ENCODE results near the gene CATSPERE.

CATSPERE gene

GRCh38 chr1:244598611-244599010 lies 137.5 kb downstream of the CATSPERE start:
- TF ChIP-seq CTBP1 (IDR thresholded peaks at IDR 0.05; ENCODE audit: borderline replicate concordance) = no peak
- TF ChIP-seq SUZ12 (IDR thresholded peaks at IDR 0.05) = no peak
- no peak for TF ChIP-seq L3MBTL2 (conservative IDR thresholded peaks at IDR 0.05)
- no peak for TF ChIP-seq TARDBP (IDR thresholded peaks at IDR 0.05)
- no peak for TF ChIP-seq BHLHE40 (IDR thresholded peaks at IDR 0.05; ENCODE audit: borderline replicate concordance)
- TF ChIP-seq SP1 (IDR thresholded peaks at IDR 0.05) = no peak
- no peak for TF ChIP-seq ZNF384 (IDR thresholded peaks at IDR 0.05)
- TF ChIP-seq PKNOX1 (IDR thresholded peaks at IDR 0.05) = no peak
- no peak for TF ChIP-seq FOXA1 (IDR thresholded peaks at IDR 0.05)
- TF ChIP-seq HDGF (IDR thresholded peaks at IDR 0.05; ENCODE audit: borderline replicate concordance) = no peak
- TF ChIP-seq FOXK2 (IDR thresholded peaks at IDR 0.05) = no peak
- no peak for TF ChIP-seq FOXM1 (IDR thresholded peaks at IDR 0.05; ENCODE audit: borderline replicate concordance)
- TF ChIP-seq ARNT (IDR thresholded peaks at IDR 0.05) = no peak
- POLR2A ChIA-PET = no interaction called here
- CTCF ChIA-PET = no interaction called here
- DNase-seq (ENCODE audit: extremely low spot score) = no peak

- CTCF ChIA-PET = interaction anchor here (0.7 to 1.3 kb wide), 4 partner anchors 178 to 235 kb away, joined by 4 to 6 read pairs (median 4); no protein-coding TSS in a partner anchor
- no peak for DNase-seq (ENCODE audit: extremely low spot score)
These were observed 138.9 kb downstream of the CATSPERE start for GRCh38 chr1:244599937-244600350.

GRCh38 chr1:244601336-244601735 lies 140.3 kb downstream of the CATSPERE start:
- POLR2A ChIA-PET = no interaction called here
- DNase-seq (ENCODE audit: extremely low spot score) = no peak
- TF ChIP-seq FOXK2 (IDR thresholded peaks at IDR 0.05) = no peak
- no peak for TF ChIP-seq FOXA1 (IDR thresholded peaks at IDR 0.05)
- no peak for TF ChIP-seq NFRKB (IDR thresholded peaks at IDR 0.05)
- peak; percentile 77 for TF ChIP-seq PKNOX1 (IDR thresholded peaks at IDR 0.05)
- TF ChIP-seq ARNT (IDR thresholded peaks at IDR 0.05) = no peak
- no peak for TF ChIP-seq TARDBP (IDR thresholded peaks at IDR 0.05)
- TF ChIP-seq CTBP1 (IDR thresholded peaks at IDR 0.05; ENCODE audit: borderline replicate concordance) = no peak
- no peak for TF ChIP-seq SP1 (IDR thresholded peaks at IDR 0.05)
- CTCF ChIA-PET = no interaction called here

More at GRCh38 chr1:244599937-244600350, 138.9 kb downstream of the CATSPERE start:
- TF ChIP-seq ZNF384 (IDR thresholded peaks at IDR 0.05) (no peak), PKNOX1 (IDR thresholded peaks at IDR 0.05) (no peak), CTBP1 (IDR thresholded peaks at IDR 0.05; ENCODE audit: borderline replicate concordance) (no peak), ARNT (IDR thresholded peaks at IDR 0.05) (no peak), SP1 (IDR thresholded peaks at IDR 0.05) (no peak), FOXK2 (IDR thresholded peaks at IDR 0.05) (no peak), ELF4 (IDR thresholded peaks at IDR 0.05) (no peak), LEF1 (IDR thresholded peaks at IDR 0.05; ENCODE audit: borderline replicate concordance) (no peak), FOXA1 (IDR thresholded peaks at IDR 0.05) (no peak), SUZ12 (IDR thresholded peaks at IDR 0.05) (no peak)
- POLR2A ChIA-PET = interaction anchor here (0.9 to 1.0 kb wide), 3 partner anchors 60 to 140 kb away, joined by 3 to 4 read pairs (median 3); no protein-coding TSS in a partner anchor

- peak; percentile 38 for DNase-seq (ENCODE audit: extremely low spot score)
- TF ChIP-seq FOXM1 (IDR thresholded peaks at IDR 0.05; ENCODE audit: borderline replicate concordance) (no peak), ZNF384 (IDR thresholded peaks at IDR 0.05) (peak; percentile 96)
- ChIA-PET POLR2A (interaction anchor here (1.3 to 3.0 kb wide), 2 partner anchors 49 to 231 kb away, joined by 5 to 14 read pairs; partner anchors contain the start of genes COX20 and DESI2), CTCF (interaction anchor here (0.6 to 2.8 kb wide), 17 partner anchors 9 to 439 kb away, joined by 3 to 32 read pairs (median 3); no protein-coding TSS in a partner anchor)
These were observed 142.4 kb downstream of the CATSPERE start for GRCh38 chr1:244603498-244603897.

GRCh38 chr1:244605835-244606370 lies 144.8 kb downstream of the CATSPERE start:
- ChIA-PET CTCF (interaction anchor here (2.1 to 2.8 kb wide), 3 partner anchors 191 to 436 kb away, joined by 10 to 32 read pairs (median 11); no protein-coding TSS in a partner anchor), POLR2A (interaction anchor here (3.0 kb wide), 1 partner anchor 47 kb away, joined by 14 read pairs; the partner anchor contains the start of gene DESI2)
- TF ChIP-seq ELF4 (IDR thresholded peaks at IDR 0.05) (no peak), PKNOX1 (IDR thresholded peaks at IDR 0.05) (no peak), BHLHE40 (IDR thresholded peaks at IDR 0.05; ENCODE audit: borderline replicate concordance) (no peak), L3MBTL2 (conservative IDR thresholded peaks at IDR 0.05) (no peak), CTBP1 (IDR thresholded peaks at IDR 0.05; ENCODE audit: borderline replicate concordance) (no peak), SUZ12 (IDR thresholded peaks at IDR 0.05) (no peak), LEF1 (IDR thresholded peaks at IDR 0.05; ENCODE audit: borderline replicate concordance) (no peak), FOXA1 (IDR thresholded peaks at IDR 0.05) (no peak), ZNF384 (IDR thresholded peaks at IDR 0.05) (no peak), HDGF (IDR thresholded peaks at IDR 0.05; ENCODE audit: borderline replicate concordance) (no peak), SP1 (IDR thresholded peaks at IDR 0.05) (no peak), FOXM1 (IDR thresholded peaks at IDR 0.05; ENCODE audit: borderline replicate concordance) (no peak)
- no peak for DNase-seq (ENCODE audit: extremely low spot score)

Measured in HEK293T (cell line).